Thyroid gland (tissue), 4 donors: ENCODE results near the gene GNG8.

Source experiments
- POLR2A ChIP-seq, 2 donors: fragments of 450-650 bp; IDR thresholded peaks; one replicate each; pipeline ENCODE4 v1.6.1; 2017; ENCODE audit warnings: antibody characterized with exemption in 2 of 2, mild to moderate bottlenecking in 2 of 2, moderate library complexity in 1 of 2
- TF ChIP-seq, protein P1 (sequence below), 6 experiments: fragments of 200-600 bp in 3 of 6; fragments of 450-650 bp in 3 of 6; sonication (generic) in 3 of 6; IDR thresholded peaks; one replicate each; pipeline ENCODE4 v1.5.1; 2016 to 2019; ENCODE audit warnings: antibody characterized with exemption in 6 of 6, mild to moderate bottlenecking in 2 of 6, inconsistent platforms in 1 of 6, moderate library complexity in 1 of 6

DNA sequence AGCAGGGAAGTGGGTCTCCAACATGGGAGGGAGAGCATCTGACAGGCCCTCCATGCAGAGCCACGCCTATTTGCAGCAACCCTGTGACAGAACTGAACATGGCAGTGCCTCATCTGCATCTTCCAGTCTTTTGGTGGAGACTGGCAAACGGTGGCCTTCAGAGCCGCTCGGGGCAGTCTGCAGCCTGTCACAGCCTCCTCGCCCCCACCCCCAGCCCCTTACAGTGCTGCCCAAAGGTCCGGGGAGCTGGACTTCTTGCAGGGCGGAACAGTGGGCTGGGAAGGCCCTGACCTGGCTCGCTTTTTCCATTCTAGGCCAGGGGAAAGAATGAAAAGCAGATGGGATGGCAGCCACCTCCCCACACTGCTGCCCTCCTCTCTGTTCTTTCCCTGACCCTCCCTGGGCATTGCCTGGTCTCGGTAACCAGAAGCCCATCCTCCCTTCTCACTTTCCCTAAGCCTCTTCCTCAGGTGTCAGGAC, 32.2 kb downstream of the GNG8 start:
- TF ChIP-seq, protein P1, sequence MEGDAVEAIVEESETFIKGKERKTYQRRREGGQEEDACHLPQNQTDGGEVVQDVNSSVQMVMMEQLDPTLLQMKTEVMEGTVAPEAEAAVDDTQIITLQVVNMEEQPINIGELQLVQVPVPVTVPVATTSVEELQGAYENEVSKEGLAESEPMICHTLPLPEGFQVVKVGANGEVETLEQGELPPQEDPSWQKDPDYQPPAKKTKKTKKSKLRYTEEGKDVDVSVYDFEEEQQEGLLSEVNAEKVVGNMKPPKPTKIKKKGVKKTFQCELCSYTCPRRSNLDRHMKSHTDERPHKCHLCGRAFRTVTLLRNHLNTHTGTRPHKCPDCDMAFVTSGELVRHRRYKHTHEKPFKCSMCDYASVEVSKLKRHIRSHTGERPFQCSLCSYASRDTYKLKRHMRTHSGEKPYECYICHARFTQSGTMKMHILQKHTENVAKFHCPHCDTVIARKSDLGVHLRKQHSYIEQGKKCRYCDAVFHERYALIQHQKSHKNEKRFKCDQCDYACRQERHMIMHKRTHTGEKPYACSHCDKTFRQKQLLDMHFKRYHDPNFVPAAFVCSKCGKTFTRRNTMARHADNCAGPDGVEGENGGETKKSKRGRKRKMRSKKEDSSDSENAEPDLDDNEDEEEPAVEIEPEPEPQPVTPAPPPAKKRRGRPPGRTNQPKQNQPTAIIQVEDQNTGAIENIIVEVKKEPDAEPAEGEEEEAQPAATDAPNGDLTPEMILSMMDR (IDR thresholded peaks at IDR 0.05): no peak
- TF ChIP-seq POLR2A (IDR thresholded peaks at IDR 0.05): no peak
